CD4-positive, alpha-beta T cell treated with Interleukin-6 at 100 ng/mL for 8 hours (primary cell): ENCODE measurements around the gene YBEY.
A peak's percentile ranks its signal among the peaks of the same experiment; 100 is the strongest.

Source experiments
- DNase-seq: peaks from one replicate; pipeline ENCODE4 v3.0.0-alpha.2; 2020; ENCODE audit warnings: mixed read lengths, low spot score

The YBEY gene

DNA sequence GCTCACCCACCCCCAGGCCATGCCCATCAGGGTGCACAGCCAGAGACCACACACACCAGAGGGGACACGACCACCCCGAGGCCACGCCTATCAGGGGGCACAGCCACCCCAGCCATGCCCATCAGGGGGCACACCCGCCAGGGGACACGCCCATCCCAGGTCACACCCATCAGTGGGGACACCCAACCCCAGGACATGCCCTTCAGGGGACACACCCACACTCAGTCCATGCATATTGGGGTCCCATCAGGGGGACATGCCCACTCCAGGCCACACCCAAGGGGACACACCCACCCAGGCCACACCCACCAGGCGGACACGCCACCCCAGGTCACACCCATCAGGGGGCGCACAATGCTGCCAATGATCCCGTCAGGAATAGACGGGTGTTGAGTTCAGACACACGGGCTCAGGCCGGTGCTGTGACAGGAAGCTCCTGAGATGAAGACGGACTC, 21.4 kb upstream of the YBEY start:
- DNase-seq, result no peak

DNA sequence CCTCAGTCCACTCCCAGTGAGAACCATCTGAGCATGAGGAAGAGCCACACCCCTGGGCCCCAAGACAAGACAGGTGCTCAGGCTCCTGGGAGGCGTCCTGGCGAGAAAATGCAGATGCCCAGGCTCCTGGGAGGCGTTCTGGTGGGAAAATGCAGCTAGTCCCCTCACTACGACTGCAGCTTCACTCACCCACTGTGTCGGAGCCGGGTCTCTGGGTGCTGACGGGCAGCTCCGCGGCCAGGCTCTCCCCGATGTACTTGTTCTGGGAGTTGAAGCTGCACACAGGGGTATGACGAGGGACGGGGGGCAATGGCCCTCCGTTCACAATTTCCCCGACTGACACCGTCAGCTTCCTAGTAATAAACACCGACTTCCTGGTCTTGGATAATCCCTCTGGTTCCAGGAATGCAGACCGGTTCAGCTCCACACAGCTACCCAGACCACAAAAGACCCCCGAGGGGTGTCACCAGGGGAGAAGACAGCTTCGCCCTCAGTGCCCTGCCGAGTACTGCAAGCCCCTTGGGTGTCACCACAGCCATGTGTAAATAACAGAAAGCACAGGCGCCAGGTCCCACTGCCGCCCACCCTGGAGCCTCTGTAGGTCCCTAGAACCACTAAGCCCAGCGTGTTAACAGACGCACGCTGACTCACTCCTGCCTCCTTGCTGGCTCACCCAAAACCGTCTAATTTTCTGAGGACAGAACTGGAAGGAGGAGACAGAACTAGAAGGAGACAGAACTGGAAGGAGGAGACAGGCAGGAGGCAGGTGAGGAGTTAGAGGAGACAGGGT, 20.2 kb upstream of the YBEY start:
- DNase-seq, result no peak

DNA sequence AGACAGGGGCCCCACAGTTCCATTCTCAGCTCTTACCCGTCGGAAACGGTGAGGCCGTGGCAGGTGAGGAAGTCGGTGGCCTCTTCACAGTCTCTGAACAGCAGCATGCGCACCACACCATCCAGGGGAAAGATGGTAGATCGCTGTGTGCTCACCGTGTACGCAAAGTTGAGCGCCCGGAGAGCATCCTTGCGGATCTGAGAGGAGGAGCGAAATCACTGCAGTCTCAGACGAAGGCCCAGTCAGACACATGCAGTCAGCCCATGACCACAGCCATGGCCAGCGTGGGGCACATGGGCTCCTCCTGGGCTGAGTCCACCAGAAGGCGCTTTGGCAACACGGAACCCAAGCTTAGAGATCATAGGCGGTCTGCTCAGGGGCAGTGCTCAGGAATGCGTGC, 19.2 kb upstream of the YBEY start:
- DNase-seq, result no peak

DNA sequence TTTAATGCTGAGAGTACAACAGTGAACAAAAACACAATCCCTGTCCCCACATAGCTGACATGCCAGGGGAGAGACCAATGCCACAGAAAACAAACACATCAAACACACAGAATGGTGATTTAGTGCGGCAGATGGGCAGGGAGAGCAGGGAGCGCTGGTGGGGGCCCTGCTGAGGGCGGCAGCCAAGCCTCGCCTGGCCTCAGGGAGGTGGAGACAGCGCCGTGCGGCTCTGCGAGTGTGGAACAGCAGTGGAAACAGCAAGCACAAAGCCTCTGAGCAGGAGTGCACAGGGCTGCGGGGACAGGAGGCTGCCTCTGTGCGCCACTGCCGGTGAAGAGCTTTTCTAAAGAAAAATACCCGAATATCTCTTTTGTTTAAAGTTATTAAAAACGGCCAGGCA, 17.8 kb upstream of the YBEY start:
- no peak for DNase-seq

DNA sequence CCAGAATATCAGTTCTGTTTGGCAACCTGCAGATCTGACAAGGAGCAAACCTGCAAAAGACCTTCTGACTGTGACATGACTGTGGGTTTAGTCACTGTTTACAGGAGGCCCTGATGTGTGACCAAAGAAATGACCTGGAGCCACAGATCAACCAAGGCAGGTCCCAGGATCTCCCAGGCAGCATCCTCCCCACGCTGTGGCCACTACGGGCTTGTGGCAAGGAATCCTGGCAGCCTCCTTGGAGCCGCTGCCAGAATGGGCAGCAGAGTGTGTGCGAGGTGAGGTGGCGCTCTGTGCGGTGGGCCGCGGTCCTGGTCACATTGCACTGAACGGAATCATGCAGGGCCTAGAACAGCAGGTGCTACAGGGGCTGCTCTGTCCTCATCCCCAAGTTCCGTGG, 16.7 kb upstream of the YBEY start:
- no peak for DNase-seq

DNA sequence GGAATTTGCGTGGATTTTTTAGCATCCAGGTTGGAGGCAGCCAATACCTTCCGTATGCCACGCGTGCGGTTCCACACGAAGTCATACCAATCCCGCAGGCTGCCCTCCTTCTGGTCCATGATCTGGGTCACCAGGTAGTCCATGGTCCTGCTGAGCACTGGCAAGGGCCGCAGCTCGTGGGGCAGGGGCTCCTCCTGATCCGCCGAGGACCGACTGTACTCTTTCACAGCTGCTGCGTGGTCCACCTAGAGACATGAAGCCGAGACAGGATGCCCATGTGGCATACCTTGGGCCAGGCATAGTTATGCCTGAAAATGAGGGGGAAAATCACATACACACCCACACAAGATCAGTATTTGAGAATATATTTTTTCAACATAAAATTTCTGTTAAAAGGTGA, 12.8 kb upstream of the YBEY start:
- DNase-seq, result no peak

DNA sequence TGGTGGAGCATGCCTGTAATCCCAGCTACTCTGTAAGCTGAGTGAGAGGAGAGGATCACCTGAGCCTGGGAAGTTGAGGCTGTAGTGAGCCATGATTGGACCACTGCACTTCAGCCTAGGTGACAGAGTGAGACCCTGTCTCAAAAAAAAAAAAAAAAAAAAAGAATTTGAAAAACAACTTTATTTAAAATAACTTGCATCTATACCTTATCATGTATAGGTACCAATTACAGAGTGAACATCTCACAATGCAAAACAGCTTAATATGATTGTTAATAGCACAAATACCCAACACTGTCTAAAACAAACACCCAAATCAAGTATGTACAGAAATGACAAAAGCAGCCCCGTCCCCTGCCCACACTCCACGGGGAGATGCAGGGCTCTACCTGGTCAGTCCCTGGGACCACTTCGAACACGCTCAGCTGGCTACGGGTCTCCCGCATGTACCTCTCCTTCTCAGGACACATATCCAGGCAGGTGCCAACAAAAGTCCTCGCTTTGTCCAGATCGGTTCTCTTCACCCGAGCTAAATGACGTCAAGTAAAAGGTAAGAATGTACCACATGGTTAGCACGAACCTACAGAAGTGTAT, 11.2 kb upstream of the YBEY start:
- DNase-seq, result no peak

DNA sequence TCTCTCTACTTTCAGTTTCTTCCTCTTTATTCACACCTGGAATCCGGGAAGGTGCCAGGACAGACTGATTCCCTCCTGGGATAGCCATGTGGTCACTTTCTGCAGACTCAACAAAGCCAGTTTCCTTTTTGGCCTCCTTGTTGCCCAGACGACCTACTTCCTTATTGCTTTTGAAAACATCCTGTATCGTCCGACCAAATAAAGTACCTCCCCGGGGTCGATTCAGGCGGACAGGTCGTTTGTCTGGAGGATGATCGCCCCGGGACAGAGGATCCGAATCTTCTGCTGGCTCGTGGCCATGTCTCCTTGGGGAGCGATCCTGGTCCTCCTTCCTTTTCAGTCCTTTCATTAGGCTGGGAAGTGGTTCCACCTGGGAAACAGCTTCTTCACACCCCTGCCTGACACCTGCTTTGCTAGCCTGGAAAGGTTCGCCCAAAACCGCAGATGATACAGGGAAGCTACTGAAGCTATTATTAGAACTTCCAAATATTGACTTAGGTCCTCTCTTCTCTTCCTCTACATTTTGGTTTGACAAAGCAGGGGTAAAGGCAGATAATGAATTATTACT, 2.0 kb upstream of the YBEY start:
- DNase-seq, result no peak

DNA sequence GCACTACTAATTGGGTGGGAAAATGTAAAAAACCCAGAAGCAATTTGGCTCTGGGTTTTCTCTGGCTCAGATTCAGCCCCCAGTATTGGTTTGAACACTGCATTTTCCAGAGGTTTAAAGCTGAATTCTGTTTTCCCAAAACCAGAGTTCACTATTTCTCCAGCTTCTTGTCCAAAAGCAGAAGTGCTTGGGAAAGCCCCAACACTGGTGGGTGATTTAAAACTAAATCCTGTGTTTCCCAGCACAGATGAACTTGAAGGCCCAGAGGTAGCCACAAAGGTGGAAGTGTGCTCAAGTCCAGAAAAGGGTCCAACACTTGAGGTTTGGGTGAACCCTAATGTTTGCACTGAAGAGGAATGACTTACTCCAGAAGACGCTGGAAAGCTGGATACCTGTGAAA, 1.4 kb upstream of the YBEY start:
- no peak for DNase-seq

DNA sequence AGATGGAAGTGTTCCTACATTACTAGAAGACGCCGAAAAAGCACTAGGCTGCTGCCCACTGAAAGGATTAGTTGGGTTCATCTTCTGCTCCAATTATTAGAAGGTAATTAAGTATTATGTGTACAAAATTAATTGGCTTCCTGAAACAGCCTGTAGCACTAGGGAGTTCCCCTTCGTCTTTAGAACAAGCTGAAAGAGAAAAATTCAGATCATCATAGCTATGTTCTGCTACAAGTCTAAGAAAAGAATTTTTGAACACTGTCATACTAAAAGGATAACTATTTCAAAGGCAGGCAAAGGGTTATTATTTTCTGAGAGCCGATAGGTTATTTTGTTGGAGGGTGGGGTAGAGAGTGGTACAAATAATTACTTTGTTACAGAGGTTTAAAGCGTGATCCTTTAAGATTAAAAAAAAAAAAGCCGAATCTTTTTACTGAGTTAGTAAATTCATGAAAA, 908 bp upstream of the YBEY start, which contains the start of gene MCM3AP:
Gene MCM3AP, minus strand, starts transcription at position 406 of the 456 bp plus-strand sequence. Its CDS starts 325 bp downstream, at position 81.
- DNase-seq, result no peak

DNA sequence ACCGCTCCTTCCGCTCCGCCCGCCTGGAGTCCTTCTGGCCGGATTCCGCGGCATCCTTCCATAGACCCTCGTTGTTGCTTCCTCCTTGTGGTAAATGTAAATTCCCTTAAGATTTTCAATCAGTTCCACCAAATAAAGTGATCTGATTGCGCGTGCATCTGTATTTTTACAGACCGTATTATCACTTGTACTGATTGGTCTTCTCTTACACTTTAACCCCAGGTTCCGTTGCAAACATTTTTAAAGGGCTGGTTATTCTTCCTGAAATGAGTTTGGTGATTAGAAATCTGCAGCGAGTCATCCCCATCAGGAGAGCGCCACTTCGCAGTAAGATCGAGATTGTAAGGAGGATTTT, 483 bp downstream of the YBEY start:
- no peak for DNase-seq

DNA sequence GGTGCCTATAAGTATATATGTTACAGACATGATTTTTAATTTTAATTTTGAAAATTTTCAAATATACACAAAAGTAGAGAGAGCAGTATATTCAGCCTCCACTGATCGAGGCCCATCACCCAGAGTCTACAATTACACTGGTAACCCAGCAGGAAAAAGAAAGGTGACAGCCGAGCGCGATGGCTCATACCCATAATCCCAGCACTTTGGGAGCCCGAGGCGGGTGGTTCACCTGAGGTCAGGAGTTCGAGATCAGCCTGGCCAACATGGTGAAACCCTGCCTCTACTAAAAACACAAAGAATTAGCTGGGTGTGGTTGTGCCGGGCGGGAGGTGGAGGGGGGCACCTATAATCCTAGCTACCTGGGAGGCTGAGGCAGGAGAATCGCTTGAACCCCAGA, 1.4 kb downstream of the YBEY start:
- DNase-seq, result no peak

DNA sequence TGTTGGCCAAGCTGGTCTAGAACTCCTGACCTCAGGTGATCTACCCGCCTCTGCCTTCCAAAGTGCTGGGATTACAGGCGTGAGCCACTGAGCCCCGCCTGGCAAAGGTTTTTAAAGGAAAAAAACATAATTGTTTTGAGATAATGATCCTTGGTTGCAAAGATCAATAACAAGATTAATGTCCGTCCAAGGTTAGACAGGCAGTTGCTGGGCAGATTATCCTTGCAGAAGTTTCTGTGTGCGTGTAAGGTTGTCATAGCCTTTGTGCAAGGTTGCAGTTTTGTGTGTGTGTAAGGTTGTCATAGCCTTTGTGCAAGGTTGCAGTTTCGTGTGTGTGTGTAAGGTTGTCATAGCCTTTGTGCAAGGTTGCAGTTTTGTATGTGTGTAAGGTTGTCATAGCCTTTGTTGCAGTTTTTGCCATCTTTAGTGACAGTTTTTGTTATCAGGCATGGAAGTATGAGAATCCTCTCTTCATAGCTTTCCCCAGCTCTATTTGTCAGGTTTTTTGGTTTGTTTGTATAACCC, 3.6 kb downstream of the YBEY start:
- DNase-seq, result no peak

DNA sequence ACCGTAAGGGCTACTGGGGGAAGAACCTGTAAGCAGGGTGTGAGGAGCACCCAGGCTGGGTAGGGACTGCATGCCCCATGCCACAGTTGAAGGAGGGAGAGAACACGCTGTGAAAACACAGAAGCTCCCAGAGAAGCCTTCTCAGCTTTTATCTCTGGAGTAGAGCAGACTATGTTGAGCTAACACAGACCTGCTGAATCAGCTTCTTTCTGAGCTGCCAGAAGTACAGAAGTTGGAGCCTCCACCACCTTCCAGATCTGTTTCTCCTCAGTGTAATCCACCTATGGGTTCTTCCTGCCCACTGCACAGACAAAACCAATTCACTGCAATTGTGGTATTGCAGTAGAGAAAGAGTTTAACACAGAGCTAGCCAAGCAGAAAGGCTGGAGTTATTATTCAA, 5.4 kb downstream of the YBEY start:
- no peak for DNase-seq

DNA sequence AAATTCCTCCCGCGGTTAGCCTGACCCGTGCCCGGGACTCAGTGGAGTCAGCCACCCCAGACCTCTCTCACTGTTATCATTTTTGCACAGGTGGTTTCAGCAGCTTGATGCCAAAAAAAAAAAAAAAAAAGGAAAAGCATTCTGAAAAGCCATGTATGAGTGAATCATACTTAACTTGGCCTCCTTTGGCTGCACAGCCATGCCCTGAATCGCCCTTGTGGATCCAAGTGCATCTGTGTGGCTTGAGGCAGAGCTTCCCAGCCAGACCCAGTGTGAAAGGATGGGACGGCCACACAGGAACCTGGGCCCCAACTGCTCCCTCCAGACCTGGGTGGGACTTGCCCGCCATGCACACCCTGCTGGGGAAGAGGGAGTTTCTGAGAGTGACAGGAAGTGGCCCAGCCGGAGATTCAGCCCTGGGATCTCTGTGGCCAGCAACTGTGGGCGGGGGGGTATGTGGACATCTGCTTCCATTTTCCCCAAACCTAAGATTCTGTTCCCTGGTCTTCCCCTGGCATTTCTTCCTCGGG, 8.6 kb downstream of the YBEY start:
- no peak for DNase-seq

DNA sequence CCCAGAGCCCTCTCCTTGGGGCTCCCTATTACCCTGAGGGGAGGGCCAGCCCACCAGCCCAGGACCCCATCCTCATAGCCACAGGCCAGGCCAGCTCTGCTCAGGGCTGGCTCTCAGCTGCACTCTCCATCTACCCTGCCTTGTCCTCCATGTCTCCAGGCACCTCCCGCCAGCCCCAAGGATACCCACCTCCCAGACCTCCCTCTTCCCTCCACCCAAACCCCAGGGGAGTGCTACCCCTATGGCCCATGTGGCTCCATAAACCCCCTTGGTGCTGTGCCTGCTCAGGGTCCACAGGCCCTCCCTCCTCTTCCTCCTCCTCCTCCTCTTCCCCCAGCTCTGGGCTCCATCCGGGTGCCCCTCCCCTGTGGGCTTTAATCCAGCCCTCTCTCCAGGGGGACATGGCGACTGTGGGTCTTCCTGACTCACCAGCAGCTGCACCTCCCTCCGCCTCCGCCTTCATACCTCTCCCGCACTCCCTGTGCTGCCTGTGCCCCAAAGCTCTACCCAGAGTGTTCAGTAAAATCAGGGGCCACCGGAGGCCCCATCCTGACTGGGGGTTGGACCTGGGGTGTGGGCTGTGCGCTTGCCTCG, 9.1 kb downstream of the YBEY start:
- DNase-seq, result no peak

DNA sequence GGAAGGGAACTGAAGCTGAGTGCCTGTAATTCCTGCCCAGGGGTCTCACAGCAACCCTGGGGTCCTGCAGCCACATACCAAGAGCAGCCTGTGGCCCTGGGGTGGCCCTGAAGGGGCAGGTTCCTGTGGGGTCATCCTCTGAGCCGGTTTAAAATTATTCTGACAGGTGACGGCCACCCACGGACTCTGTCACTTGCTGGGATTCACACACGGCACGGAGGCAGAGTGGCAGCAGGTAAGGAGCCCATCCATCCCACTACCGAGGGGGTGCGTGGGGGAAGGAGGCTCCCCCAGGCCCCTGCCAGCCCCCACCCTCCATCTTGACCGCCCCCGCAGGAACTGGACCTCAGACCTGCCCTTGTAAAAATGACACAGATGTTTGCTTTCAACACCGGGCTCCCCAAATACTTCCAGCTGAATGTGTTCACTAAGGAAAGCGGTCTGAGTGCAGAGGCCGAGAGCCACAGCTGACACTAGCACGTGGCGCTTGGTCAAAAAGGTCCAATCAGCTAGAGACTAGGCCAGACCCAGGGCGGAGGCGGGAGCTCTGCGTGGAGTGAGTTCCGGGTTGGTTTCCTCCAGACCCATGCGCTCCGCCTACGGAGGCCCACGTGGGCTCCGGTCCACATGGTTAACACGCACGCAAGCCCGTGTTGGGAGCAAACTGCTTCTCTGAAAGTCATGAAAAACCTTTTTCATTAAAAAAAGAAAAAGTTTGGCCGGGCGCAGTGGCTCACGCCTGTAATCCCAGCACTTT, 10.0 kb downstream of the YBEY start:
- DNase-seq, result peak; percentile 73

DNA sequence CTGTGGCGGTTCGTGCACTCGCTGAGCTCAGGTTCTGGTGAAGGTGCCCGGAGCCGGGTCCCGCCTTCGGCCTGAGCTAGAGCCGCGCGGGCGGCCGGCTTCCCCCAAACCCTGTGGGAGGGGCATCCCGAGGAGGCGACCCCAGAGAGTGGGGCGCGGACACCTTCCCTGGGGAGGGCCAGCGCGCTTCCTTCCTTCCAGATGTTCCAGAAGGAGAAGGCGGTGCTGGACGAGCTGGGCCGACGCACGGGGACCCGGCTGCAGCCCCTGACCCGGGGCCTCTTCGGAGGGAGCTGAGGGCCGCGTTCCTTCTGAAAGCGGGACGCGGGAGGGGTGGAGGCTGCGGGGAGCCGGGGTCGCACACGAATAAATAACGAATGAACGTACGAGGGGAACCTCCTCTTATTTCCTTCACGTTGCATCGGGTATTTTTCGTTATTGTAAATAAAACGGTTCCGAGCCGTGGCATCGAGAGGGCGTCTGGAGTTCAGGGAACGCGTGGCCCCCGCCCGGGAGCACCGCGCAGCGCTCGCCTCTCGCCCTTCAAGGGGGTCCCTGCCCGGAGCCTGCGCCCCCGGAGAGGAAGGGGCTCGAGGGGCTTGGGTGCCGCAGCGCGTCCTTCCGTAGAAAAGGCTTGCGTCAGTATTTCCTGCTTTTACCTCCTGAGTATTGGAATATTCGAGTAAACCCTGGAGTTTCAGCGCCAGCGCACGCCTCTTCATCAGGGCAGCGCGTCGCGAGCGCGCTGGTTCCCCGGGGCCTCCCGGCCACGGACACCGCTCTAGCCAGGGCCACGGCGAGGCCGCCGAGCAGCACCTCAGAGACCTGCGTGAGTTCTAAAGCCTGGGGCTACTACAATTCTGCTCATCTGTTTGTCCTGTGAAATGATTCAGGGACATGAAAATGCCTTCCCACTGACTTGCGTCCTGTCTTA, 11.5 kb downstream of the YBEY start:
- DNase-seq, result no peak

DNA sequence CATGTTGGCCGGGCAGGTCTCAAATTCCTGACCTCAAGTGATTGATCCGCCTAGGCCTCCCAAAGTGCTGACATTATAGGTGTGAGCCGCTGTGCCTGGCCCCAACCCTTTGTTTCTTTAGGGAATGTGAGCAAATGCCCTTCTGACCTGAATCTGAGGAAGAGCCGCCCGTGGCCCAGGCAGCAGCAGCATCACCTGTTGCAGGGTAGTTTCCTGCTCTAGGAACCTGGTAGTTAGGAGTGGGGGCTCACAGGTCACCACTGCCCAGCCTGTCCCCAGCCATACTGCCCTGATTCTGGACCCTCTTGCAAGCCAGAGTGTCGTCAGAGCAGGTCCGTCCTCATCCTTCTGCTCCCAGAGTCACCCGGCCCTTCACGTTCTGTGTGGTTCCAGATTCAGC, 13.0 kb downstream of the YBEY start:
- no peak for DNase-seq

DNA sequence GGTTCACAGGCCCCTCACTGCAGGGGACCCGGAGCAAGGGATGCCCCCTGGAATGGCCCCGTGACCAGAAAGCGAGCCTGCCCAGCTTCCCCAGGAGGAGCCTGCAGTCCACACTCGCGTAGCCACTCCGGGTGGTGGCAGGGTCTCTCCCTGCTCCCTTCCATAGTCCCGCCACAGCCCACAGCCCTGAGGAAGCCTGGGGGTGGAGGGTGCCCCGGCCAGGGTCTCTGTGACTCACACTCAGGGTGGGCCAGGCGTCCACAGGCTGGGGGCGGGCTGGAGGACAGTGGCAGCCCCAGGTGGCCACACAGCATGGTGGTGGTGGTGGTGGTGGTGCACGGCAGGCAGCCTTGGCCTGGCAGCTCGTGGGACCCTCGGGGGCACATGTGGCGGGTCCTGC, 15.6 kb downstream of the YBEY start:
- DNase-seq, result no peak

DNA sequence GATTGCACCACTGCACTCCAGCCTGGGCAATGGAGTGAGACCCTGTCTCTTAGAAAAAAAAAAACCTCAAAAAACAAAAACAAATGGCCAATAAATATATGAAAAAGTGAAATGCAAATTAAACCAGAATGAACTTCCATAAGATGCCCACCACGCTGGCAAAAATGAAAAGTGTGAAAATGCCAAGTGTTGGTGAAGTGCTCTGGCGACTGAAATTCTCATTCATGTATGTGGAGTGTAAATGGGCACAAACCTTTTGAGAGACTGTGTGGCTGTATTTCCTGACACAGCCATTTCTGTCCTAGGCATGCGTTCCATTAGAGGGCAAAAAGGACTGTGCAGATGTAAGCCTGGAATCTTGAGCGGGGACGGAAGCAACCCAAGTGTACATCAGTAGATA, 18.3 kb downstream of the YBEY start:
- no peak for DNase-seq
